Keratinocyte (primary cell): ENCODE data around the gene ADAMTSL5. TPM values are rescaled to one million over a fixed set of nuclear protein-coding genes. Genes with fewer than 3 reads are reported as not detected.
"Not testable (repeated sequence)": the region's sequence is repeated elsewhere in the genome, so short reads cannot be mapped to it uniquely, and the experiment has no call there.

Source experiments
- DNase-seq: peaks from one replicate; pipeline ENCODE4 v3.0.0-alpha.2; 2011; ENCODE audit warnings: low read depth, missing footprints, low spot score
- FAIRE-seq: peaks from 2 replicates; lab custom pipeline; 2011; peaks lifted over from hg19 to GRCh38; lab: Jason Lieb, UNC
- H2AFZ ChIP-seq: 2 replicates; pipeline ENCODE4 v1.6.0; 2012; ENCODE audit warnings: low read length, control low read depth, inconsistent platforms; ENCODE audit not compliant: control insufficient read depth
- H3K27ac ChIP-seq: 2 replicates; pipeline ENCODE4 v1.5.1; 2011; ENCODE audit warnings: low read length; ENCODE audit not compliant: control insufficient read depth, insufficient read depth
- H3K27me3 ChIP-seq: 3 replicates; pipeline ENCODE4 v1.6.0; 2011; ENCODE audit warnings: low read length; ENCODE audit not compliant: control insufficient read depth, insufficient read depth; ENCODE audit errors: extremely low read depth
- H3K36me3 ChIP-seq, 2 experiments: 2 replicates in 1 of 2; 3 replicates in 1 of 2; pipeline ENCODE4 v1.5.1; 2011; ENCODE audit warnings: low read length in 2 of 2, mild to moderate bottlenecking in 1 of 2; ENCODE audit not compliant: control insufficient read depth in 2 of 2, insufficient read depth in 2 of 2; ENCODE audit errors: extremely low read depth in 1 of 2
- H3K4me1 ChIP-seq: 3 replicates; pipeline ENCODE4 v1.5.1; 2011; ENCODE audit warnings: low read length; ENCODE audit not compliant: control insufficient read depth, insufficient read depth; ENCODE audit errors: extremely low read depth
- H3K4me2 ChIP-seq: 3 replicates; pipeline ENCODE4 v1.6.0; 2011; ENCODE audit warnings: low read depth, low read length; ENCODE audit not compliant: control insufficient read depth, insufficient read depth; ENCODE audit errors: extremely low read depth
- H3K4me3 ChIP-seq, 3 experiments: fragments of 200-600 bp in 1 of 3; sonication (generic) in 1 of 3; 2 replicates in 2 of 3; 3 replicates in 1 of 3; pipeline ENCODE4 v1.5.1; 2011 to 2016; ENCODE audit warnings: low read length in 3 of 3, mild to moderate bottlenecking in 3 of 3, control low read depth in 2 of 3, inconsistent platforms in 1 of 3, low read depth in 1 of 3, mixed read lengths in 1 of 3, mixed run types in 1 of 3, moderate library complexity in 1 of 3; ENCODE audit not compliant: control insufficient read depth in 2 of 3, insufficient read depth in 2 of 3; ENCODE audit errors: extremely low read depth in 1 of 3
- H3K79me2 ChIP-seq: 2 replicates; pipeline ENCODE4 v1.6.0; 2012; ENCODE audit warnings: low read length; ENCODE audit not compliant: control insufficient read depth, insufficient read depth
- H3K9ac ChIP-seq: 3 replicates; pipeline ENCODE4 v1.6.0; 2011; ENCODE audit warnings: low read length; ENCODE audit not compliant: control insufficient read depth, insufficient read depth; ENCODE audit errors: extremely low read depth
- H3K9me1 ChIP-seq: 3 replicates; pipeline ENCODE4 v1.6.0; 2011; ENCODE audit warnings: low read length; ENCODE audit not compliant: control insufficient read depth, insufficient read depth; ENCODE audit errors: extremely low read depth
- H3K9me3 ChIP-seq: 2 replicates; pipeline ENCODE4 v1.5.1; 2012; ENCODE audit warnings: low read depth, low read length; ENCODE audit not compliant: control insufficient read depth
- H4K20me1 ChIP-seq: 3 replicates; pipeline ENCODE4 v1.6.0; 2011; ENCODE audit warnings: low read length; ENCODE audit not compliant: control insufficient read depth, insufficient read depth; ENCODE audit errors: extremely low read depth
- CTCF ChIP-seq, 3 experiments: IDR thresholded peaks in 1 of 3; conservative IDR thresholded peaks in 1 of 3; optimal IDR thresholded peaks in 1 of 3; 2 replicates in 2 of 3; 3 replicates in 1 of 3; pipeline versions ENCODE3 to v1.5.1; 2011; ENCODE audit warnings: low read length in 3 of 3, mild to moderate bottlenecking in 3 of 3, moderate library complexity in 2 of 3, control low read depth in 1 of 3, inconsistent platforms in 1 of 3; ENCODE audit not compliant: insufficient read depth in 2 of 3; ENCODE audit errors: extremely low read depth in 1 of 3
- EZH2 ChIP-seq: IDR thresholded peaks from one replicate; pipeline ENCODE4 v1.6.1; 2012; ENCODE audit warnings: inconsistent platforms, mild to moderate bottlenecking, low read length, moderate library complexity
- dilution Hi-C: fragments of 300-500 bp; cut with MboI; formaldehyde crosslinking; loops from one replicate; pipeline ENCODE4 v1.7.0; 2020; ENCODE audit warnings: low sequenced_read_pairs; ENCODE audit not compliant: extremely low pct_ligation_motif_present
- polyA plus RNA-seq, 5 experiments: library from polyadenylated mRNA; depleted of rRNA in 3 of 5; stranded (reverse) in 3 of 5; stranded (forward) in 1 of 5; unstranded in 1 of 5; fragments of >200 nt; gene quantifications; 1 replicate in 1 of 5; 2 replicates in 3 of 5; 3 replicates in 1 of 5; pipeline versions ENCODE4 v1.2.1 to v1.2.3, GENCODE V29; 2011 to 2012; ENCODE audit warnings: missing spikeins in 2 of 5, low read depth in 1 of 5, low replicate concordance in 1 of 5

ADAMTSL5 gene
- polyA plus RNA-seq, 1 donor (not counting 4 experiments of a cell fraction or from before 2014, with no cell fraction given): 4.2 TPM

DNA sequence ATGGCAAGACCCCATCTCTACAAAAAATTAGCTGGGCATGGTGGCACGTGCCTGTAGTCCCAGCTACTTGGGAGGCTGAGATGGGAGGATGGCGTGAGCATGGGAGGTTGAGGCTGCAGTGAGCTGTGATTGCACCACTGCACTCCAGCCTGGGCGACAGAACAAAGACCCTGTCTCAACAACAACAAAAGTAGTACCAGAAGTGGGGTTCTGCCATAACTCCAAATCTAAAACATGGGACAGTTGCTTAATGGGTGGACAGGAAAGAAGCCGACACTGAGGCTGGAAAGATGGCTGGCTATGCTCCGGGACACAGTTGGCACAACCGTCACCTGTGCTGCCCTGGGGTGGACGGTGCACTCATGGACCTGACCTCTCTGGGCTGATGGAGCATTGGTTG lies 22.9 kb upstream of the ADAMTSL5 start:
- H3K36me3 ChIP-seq, H3K9me1 ChIP-seq, H3K9me3 ChIP-seq, H3K4me3 ChIP-seq, H3K27me3 ChIP-seq, FAIRE-seq, dilution Hi-C loops, H3K4me1 ChIP-seq, H2AFZ ChIP-seq, DNase-seq, H4K20me1 ChIP-seq, H3K9ac ChIP-seq, H3K4me2 ChIP-seq, H3K79me2 ChIP-seq, H3K27ac ChIP-seq: not testable (repeated sequence)

- H3K9ac ChIP-seq: no peak overlapping the region
- no peaks in the 10 kb centered on the region for H3K9me1 ChIP-seq
- dilution Hi-C loops: no loop called here
- FAIRE-seq: no peak
- H4K20me1 ChIP-seq: no peaks in the 10 kb centered on the region
- H3K27ac ChIP-seq: no peak overlapping the region
- TF ChIP-seq EZH2 (no peak), CTCF (optimal IDR thresholded peaks at IDR 0.05 in 1 of 3, IDR thresholded peaks at IDR 0.05 in 1 of 3, conservative IDR thresholded peaks at IDR 0.05 in 1 of 3; ENCODE audit: extremely low read depth in 1 of 3, insufficient read depth in 2 of 3, low read length in 3 of 3) (no peak)
- no peak for DNase-seq
- H3K36me3 ChIP-seq: no peaks in the 10 kb centered on the region
- no peaks in the 10 kb centered on the region for H3K79me2 ChIP-seq
- H3K27me3 ChIP-seq: no peaks in the 10 kb centered on the region
- H3K9me3 ChIP-seq: no peaks in the 10 kb centered on the region
- H3K4me3 ChIP-seq: no peak overlapping the region
- no peaks in the 10 kb centered on the region for H3K4me1 ChIP-seq
- H3K4me2 ChIP-seq: no peak overlapping the region
- no peak overlapping the region for H2AFZ ChIP-seq
Observed at GRCh38 chr19:1534972-1535371, 22.2 kb upstream of the ADAMTSL5 start.

- dilution Hi-C loops: no loop called here
- DNase-seq (no peak), FAIRE-seq (no peak)
- H3K27ac ChIP-seq: no peak overlapping the region
- TF ChIP-seq EZH2 (no peak), CTCF (optimal IDR thresholded peaks at IDR 0.05 in 1 of 3, IDR thresholded peaks at IDR 0.05 in 1 of 3, conservative IDR thresholded peaks at IDR 0.05 in 1 of 3; ENCODE audit: extremely low read depth in 1 of 3, insufficient read depth in 2 of 3, low read length in 3 of 3) (no peak)
- H3K4me2 ChIP-seq: no peak overlapping the region
- H3K27me3 ChIP-seq: no peaks in the 10 kb centered on the region
- no peaks in the 10 kb centered on the region for H3K4me1 ChIP-seq
- H3K36me3 ChIP-seq: no peaks in the 10 kb centered on the region
- no peak overlapping the region for H2AFZ ChIP-seq
- no peaks in the 10 kb centered on the region for H4K20me1 ChIP-seq
- H3K9me1 ChIP-seq: no peaks in the 10 kb centered on the region
- no peaks in the 10 kb centered on the region for H3K79me2 ChIP-seq
- no peak overlapping the region for H3K4me3 ChIP-seq
- H3K9me3 ChIP-seq: no peaks in the 10 kb centered on the region
- no peak overlapping the region for H3K9ac ChIP-seq
Observed at GRCh38 chr19:1533510-1534150, 20.8 kb upstream of the ADAMTSL5 start.
